HG03439 (cell line): ENCODE data around the gene COPS2.

Source experiments
- ATAC-seq: cut with Tn5 transposase; IDR thresholded peaks from one replicate; pipeline ENCODE4 v1.9.1; 2021; ENCODE audit warnings: mild to moderate bottlenecking, moderate library complexity; ENCODE audit not compliant: unreplicated experiment

The COPS2 gene

GRCh38 chr15:49163678-49164077, 8.3 kb upstream of the COPS2 start:
- ATAC-seq = no peak

DNA sequence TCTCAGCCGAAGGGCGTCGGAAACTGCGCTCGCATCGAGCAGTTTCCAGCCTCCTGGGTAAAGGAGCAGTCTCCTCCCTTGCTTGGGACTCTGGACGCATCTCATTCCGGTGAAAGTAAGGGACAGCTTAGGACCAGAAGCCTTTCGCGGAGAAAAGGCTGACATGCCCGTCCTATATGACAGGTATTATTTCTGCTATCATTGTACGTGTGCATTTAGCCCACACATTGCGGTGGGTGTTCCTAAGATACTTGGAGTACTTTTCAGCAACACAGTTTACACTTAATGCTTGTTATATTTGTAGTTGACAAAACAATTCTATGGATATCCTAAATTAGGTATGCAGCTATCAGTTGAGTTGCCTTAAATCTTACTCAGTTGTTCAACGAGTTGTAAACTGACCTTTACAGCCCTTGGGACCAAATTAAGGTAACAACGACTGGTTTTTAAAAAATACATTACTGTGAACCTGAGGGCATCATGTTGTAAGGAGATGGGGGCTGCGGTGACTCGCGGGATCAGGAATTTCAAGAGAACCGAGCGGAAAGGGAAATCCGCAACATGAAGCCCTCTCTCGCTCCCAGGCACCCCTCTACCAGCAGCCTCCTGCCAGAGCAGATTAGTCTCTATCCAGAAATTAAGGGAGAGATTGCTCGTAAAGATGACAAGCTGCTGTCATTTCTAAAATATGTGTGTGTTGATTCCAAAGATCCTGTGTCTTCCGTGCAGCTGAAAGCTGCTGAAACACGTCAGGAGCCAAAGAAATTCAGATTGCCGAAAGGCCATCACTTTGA, 632 bp upstream of the COPS2 start:
- peak; percentile 24 for ATAC-seq

GRCh38 chr15:49154799-49155109, 645 bp downstream of the COPS2 start:
- no peak for ATAC-seq

DNA sequence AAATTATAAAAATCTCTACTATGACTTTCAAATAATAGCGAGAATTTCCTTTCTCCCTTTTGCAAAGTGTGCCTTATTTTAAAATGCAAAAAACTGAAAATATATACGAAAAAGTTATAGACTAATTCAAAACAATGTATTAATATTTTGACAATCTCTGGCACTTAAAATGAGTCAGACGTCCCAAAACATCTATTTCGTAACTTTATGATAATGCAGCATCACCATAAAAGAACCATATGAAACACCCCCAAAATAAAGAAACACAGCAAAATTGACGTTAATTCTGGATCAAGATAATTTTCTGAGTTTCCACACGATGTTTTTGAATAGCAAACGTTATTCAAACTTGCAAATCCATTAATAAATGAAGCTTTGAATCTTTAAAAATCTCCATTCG, 1.0 kb downstream of the COPS2 start:
- no peak for ATAC-seq

- no peak for ATAC-seq
These were observed 2.7 kb downstream of the COPS2 start for GRCh38 chr15:49152552-49153312.

DNA sequence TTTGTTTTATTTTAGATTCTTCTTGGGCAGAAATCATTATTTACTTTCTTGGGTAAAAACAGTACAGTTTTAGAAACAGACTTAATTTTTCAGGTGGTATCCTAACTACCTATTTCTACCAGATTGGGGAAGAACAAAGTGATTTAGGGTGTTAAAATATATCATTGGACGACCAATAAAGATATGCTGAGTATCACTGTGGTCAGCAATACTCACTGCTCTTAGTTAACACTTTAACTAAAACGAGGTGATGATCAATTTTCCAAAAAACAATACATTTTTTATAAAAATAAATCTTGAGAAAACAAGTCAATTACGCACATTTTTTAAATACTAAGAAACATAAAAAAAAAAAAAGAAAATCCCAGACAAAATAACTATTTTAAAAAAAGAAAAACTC, 3.6 kb downstream of the COPS2 start:
- no peak for ATAC-seq

DNA sequence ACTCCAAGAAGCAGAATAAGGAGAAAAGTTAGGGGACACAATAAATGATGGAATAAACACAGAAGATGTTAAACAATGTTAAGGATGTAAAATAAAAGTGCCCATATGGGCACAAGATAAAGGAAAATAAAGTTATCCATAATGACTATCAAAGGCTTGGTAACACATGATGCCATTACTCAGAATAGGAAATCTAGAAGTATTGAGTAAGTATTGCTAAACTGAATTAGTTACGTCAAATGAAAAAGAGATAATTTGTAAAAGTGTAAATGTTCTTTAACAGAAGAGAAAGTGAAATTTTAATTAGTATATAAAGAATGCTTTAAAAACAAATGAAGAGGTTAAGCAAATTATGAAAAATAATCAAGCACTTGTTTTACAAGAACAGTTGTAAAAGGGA, 6.7 kb downstream of the COPS2 start:
- ATAC-seq = no peak

DNA sequence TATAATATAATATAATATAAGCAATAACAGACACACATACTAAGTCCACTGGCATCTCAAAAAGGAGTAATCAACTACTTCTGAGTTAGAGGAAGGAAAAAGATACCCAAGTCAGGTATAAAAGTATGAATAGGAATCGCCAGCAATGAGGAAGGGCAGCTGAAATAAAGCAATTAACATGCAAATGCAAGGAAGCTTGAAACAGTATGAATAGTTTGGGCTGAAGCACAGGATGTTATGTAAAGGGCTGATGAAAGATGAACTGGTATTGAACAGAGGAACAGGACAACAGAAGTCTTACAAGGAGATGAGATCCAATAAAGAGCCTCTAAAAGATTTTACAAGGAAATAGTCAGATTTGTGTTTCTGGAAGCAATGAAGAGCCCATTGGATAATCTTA, 7.1 kb downstream of the COPS2 start:
- no peak for ATAC-seq

DNA sequence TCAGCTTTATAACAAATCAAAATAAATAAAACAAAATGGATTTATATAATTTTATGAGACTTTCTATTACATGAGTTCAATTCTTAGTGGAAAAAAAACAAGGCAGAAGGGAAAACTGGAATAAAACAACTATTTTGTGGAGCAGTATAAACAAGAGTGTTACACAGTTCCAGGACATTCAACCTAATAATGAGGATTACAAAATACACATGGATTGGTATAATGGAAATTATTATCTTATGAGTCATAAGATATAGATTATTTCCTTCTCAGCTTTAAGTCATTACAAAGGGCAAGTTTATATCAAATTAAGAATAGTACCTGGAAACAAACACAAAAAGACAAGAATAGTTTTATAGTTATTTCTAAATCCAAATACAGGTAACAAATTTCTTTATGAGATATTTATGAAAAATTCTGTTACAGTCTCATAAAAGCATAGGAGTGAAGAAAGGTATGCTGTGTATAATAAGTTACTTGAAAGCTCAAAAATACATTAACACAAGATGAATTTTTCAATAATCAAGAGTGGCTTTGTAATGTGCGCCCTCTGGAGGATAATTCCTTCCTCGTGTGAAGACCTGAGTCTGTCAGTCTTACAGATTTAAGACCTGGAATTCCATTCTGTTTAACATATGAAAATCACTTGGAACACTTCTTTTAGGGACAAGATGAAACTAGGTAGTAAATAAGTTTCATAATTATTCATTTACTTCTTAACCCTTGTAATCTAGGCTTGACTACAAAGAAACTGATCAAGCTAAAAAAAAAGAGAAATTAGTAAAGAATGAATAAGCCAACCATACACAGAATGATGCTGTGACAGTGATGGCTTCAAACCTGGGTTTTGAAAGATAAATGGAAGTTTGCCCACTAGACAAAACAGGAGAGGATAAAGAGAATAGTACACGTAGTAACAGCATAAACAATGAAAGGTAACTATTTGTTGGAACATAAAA, 9.5 kb downstream of the COPS2 start:
- no peak for ATAC-seq

DNA sequence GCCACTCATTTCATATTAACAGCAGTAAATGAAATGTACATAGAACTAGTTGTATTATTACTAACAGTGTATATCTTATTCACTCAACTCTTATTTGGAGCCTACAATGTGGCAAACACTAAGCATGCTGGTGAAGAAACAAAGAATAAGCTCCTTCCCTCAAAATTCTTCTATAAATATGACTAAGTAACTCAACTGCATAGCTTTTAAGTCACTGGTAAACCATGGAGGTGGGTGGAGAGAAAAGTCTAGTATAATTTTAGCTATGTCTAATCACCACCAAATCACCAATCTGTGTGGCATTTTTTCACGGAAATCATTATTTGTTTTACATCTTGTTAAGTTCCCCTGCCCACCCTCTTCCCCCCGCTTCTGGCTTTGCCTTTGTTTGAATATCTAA, 17.5 kb downstream of the COPS2 start:
- no peak for ATAC-seq

DNA sequence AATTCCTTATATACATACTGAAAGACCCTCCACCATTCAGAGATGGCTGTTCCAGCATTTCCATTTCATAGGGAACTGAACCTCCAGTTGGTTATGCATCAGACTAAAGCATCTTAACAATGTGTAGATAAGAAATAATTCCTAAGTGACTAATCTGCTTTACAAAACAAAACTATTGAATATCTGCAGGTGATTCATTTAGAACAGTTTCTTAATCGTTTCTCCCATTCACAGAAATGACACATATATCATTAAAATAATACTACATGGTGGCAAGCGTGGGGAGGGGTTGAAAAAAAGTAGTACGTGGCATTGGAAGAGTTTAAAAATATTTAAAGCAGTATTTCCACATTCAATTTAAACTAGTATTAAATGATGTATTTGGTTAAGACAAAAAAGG, 19.5 kb downstream of the COPS2 start:
- no peak for ATAC-seq

DNA sequence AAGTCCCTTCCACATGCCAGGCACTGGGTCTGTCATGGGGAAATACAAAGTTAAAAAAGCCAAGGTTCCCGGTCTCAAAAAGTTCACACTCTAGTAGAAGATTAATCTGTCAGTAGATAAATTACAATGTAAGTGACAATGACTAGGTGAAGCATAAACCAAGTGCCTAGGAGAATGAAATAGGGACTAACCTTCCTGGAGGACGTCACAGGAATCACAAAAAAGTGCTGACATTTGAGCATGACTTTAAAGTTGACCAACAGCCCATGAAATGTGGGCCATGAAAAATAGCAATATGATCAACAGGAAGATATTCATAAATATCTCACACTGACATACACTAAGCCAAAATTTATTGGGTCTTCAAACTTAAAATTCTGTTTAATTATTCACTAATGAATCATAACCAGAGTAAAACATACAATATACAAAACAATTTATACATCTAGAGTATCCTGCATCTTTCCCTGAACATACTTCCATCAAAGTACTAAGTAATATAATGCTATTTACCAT, 20.0 kb downstream of the COPS2 start:
- no peak for ATAC-seq

DNA sequence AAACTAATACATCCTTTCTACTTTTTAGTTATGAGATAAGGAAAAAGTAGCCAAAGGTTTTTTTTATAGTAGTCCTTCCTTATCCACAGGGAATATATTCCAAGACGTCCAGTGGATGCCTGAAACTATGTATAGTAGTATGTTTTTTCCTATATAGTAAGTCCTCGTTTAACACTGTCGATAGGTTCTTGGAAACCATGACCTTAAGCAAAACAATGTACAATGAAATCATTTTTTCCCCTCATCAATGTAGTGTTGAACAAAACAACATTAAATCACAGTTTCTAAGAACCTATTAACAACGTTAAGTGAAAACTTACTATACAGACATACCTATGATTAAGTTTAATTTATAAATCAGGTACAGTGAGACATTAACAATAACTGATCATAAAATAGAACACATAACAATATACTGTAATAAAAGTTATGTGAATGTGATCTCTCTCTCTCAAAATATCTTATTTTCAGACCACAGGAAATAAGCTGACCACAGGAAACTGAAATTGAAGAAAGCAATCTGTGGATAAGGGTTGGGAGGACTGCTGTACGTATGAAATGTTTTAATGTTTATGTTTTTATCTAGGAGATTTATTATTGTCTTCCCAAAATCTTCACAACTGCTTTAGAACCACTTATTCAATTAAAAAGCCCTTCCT, 20.6 kb downstream of the COPS2 start:
- no peak for ATAC-seq

DNA sequence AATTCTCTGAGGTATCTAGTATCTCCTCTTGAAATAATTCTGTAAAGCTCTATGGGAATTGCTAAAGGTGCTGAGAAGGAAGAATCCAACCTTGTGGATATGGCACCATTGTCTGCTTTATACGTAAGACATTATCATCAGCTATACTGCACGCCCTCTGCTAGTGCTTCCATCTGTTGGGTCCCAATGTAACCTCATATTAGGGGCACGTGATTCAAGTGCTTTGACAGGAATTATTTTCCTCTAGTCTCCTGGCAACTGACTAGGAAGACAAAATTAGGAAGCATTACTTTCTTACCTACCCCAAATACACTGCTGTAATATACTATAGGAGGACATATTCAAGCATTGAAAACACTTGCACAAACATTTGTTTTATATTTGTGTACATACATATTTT, 24.0 kb downstream of the COPS2 start:
- ATAC-seq = no peak

GRCh38 chr15:49124371-49124770, 31.0 kb downstream of the COPS2 start:
- no peak for ATAC-seq

DNA sequence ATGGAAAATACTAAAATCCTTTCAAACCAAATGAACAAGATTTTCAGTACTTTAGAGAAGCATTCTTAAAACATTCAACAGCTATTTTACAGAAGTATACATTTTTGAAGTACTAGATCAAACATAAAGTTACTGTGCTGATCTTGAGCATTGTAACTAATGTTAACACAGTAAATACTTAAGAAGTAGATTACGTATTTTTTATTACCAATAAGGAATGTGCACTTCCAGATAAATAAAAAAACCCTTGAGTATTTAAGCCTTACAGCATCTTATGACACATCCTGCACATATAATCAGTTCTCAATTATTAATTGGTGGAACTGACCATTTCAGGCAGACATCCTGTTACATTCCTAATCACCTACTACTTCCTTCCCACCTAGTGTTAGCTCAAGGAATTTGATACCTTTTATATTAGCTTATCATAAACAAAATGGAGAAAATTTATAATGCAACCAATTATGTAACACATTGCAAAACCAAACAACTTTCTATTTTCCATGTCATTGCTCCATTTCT, 32.8 kb downstream of the COPS2 start:
- no peak for ATAC-seq

DNA sequence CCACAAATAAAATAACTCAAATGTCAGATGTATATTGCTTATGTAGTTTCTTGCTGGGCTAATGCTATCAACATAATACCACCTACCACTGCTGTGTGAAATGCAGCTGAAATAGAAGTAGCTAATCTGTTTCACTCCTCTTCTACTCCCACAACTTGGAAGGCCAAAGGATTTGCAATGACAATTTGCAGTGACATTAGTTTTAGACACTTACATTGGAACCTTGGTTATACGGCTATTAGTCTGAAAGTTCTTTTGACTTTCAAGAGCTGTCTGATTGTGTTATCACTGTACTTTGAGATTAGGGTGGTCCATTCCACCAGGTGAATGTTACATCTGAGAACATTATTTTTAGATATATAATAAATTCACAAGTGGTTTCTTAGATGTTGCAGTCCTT, 33.5 kb downstream of the COPS2 start:
- ATAC-seq = no peak

DNA sequence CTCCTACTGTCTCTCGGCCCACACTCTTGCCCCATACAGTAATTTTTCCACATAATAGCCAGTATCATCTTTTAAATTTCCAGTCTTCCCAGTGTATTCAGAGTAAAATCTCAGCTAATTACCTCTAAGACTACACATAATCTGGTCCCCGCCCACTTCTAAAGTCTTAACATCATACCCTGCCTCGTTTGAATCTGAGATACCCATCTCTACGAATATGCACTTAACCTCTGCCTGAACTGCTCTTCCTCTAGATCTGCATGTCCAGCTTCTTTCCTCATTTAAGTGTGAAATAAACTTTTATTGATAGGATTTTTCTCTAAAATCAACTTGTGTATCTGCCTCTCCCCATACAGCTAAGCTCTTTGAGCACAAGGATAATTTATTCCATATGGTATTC, 34.6 kb downstream of the COPS2 start:
- no peak for ATAC-seq

DNA sequence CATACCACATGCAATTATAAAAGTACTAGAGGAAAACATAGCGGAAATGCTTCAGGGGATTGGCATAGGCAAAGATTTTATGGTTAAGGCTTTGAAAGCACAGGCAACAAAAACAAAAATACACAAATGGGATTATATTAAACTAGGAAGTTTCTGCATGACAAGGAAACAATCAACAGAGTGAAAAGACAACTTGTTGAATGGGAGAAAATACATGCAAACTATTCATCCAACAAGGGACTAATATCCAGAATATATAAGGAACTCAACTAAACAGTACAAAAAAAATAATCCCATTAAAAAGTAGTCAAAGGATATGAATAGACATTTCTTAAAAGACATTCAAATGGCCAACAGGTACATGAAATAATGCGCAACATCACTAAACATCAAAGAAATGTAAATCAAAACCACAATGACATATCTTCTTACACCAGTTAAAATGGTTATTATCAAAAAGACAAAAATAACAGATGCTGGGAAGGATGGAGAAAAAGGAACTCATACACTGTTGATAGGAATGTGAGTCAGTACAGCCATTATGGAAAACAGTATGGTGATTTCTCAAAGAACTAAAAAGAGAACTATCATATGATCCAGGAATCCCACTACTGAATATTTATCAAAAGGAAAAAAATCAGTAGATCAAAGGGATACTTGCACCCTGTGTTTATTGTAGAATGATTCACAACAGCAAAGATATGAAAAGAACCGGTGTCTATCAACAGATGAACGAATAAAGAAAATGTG, 39.1 kb downstream of the COPS2 start:
- ATAC-seq = no peak

DNA sequence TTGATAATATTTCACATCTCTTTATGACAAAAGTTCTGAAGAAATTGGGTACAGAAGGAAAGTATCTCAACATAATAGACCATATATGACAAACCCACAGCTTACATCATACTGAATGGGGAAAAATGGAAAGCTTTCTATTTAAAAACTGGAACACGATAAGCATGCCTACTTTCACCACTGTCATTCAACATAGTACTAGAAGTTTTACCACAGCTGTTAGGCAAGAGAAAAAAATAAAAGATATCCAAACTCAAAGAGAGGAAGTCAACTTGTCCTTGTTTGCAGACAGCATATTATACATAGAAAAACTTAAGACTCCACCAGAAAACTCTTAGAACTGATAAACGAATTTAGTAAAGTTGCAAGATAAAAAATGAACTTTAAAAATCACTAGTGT, 40.3 kb downstream of the COPS2 start:
- ATAC-seq = no peak
